Skeletal muscle tissue (tissue), 4 donors: Measurements from ENCODE around the gene CERK. TPM values are rescaled to one million over a fixed set of nuclear protein-coding genes. Genes with fewer than 3 reads are reported as not detected.
"Not testable (repeated sequence)": the region's sequence is repeated elsewhere in the genome, so short reads cannot be mapped to it uniquely, and the experiment has no call there.

Experiments used
- H3K27ac ChIP-seq: one replicate; pipeline ENCODE4 v1.7.0; 2013; ENCODE audit warnings: mild to moderate bottlenecking, low read depth, low read length, inconsistent platforms
- H3K27me3 ChIP-seq, 3 donors: one replicate each; pipeline ENCODE4 v1.7.0; 2013; ENCODE audit warnings: low read length in 3 of 3; ENCODE audit not compliant: control insufficient read depth in 3 of 3, insufficient read depth in 3 of 3
- H3K36me3 ChIP-seq, 3 donors: one replicate each; pipeline ENCODE4 v1.7.0; 2013; ENCODE audit warnings: low read length in 3 of 3; ENCODE audit not compliant: control insufficient read depth in 3 of 3, insufficient read depth in 3 of 3
- H3K4me1 ChIP-seq, 3 donors: one replicate each; pipeline ENCODE4 v1.7.0; 2013; ENCODE audit warnings: low read length in 3 of 3, mild to moderate bottlenecking in 3 of 3; ENCODE audit not compliant: control insufficient read depth in 3 of 3, insufficient read depth in 3 of 3
- H3K4me3 ChIP-seq, 3 donors: one replicate each; pipeline ENCODE4 v1.7.0; 2013; ENCODE audit warnings: low read length in 3 of 3
- H3K9ac ChIP-seq, 3 donors: one replicate each; pipeline ENCODE4 v1.7.0; 2013; ENCODE audit warnings: low read length in 3 of 3, mild to moderate bottlenecking in 3 of 3, moderate library complexity in 2 of 3, low read depth in 1 of 3
- H3K9me3 ChIP-seq, 3 donors: one replicate each; pipeline ENCODE4 v1.7.0; 2013; ENCODE audit warnings: low read length in 3 of 3; ENCODE audit not compliant: control insufficient read depth in 3 of 3
- total RNA-seq: library from RNA; depleted of rRNA; stranded (reverse); fragments of >200 nt; gene quantifications from one replicate; pipeline ENCODE4 v1.2.3, GENCODE V29; 2014
- donor health status: Osteomylitis.

Gene CERK
- total RNA-seq, 1 donor from 2014 or later, result 18.3 TPM

DNA sequence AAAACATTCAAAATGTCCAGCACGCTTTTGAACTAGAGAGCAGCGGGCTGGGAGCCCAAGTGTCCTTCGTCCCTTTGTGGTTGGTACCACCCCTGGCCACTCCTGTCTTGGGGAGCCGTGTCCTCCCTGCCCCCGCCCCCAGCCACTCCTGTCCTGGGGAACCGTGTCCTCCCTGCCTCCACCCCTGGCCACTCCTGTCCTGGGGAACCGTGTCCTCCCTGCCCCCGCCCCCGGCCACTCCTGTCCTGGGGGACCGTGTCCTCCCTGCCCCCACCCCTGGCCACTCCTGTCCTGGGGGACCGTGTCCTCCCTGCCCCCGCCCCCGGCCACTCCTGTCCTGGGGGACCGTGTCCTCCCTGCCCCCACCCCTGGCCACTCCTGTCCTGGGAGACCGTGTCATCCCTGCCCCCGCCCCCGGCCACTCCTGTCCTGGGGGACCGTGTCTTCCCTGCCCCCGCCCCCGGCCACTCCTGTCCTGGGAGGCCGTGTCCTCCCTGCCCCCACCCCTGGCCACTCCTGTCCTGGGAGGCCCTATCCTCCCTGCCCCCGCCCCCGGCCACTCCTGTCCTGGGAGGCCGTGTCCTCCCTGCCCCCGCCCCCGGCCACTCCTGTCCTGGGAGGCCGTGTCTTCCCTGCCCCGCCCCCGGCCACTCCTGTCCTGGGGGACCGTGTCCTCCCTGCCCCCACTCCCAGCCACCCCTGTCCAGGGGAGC lies 102.9 kb downstream of the CERK start:
- H3K9me3 ChIP-seq, H3K9ac ChIP-seq, H3K27me3 ChIP-seq, H3K4me3 ChIP-seq, H3K36me3 ChIP-seq: not testable (repeated sequence)
- Histone ChIP-seq H3K27ac (peak overlapping the region; percentile 70), H3K4me1 (peaks cover 26 to 45% (median 43%) of the 10 kb centered on the region in 3 donors)

Other genes starting within 250 kb of the CERK start
- gene CELSR1, start 200.6 kb downstream of the CERK start, total RNA-seq, result 2.1 TPM
- 26.1 TPM for gene GRAMD4, start 117.9 kb downstream of the CERK start, total RNA-seq
- gene TBC1D22A, start 24.4 kb upstream of the CERK start, total RNA-seq, result 6.8 TPM